ENCODE results near the gene LHFPL5. TPM values are rescaled to one million over a fixed set of nuclear protein-coding genes. Genes with fewer than 3 reads are reported as not detected.

The LHFPL5 gene
- total RNA-seq, 1 donor from 2014 or later: not detected

DNA sequence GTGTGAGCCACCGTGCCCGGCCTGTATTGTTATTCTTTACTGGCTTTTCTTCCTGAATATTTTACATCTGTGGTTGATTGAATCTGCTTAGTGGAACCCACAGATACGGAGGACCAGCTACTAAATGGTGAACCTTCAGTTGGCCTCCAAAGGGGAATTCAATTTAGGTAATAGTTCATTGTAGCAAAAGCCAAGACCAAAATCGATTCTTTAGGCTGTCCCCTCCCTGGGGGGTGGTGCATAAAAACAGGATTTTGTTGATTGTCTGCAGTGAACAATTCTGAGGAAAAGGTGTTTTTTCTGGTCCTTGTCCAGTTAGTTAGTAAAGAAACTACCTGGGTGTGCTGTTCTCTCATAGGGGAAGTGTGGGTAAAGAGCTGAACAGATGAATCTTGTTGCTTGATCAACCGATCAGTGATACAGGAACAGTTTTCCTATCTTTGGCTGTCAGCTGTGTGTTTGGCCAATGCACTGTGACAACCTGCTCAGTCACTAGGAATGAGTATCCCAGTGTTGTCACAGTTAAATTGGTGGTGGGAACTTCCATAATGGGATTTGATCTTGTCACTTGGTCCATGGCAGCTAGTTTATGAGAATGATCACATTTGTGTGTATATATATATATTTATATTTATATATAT lies 19.5 kb downstream of the LHFPL5 start:
- intact Hi-C loops (cut with DNase I): no loop called here
- Histone ChIP-seq H3K36me3 (no peaks in the 10 kb centered on the region), H3K4me3 (no peak overlapping the region), H3K4me1 (no peaks in the 10 kb centered on the region), H3K27ac (no peak overlapping the region), H3K27me3 (no peaks in the 10 kb centered on the region), H3K9me3 (no peaks in the 10 kb centered on the region)
- no peak for DNase-seq (ENCODE audit: low spot score in 2 of 2)
- TF ChIP-seq, protein P1, sequence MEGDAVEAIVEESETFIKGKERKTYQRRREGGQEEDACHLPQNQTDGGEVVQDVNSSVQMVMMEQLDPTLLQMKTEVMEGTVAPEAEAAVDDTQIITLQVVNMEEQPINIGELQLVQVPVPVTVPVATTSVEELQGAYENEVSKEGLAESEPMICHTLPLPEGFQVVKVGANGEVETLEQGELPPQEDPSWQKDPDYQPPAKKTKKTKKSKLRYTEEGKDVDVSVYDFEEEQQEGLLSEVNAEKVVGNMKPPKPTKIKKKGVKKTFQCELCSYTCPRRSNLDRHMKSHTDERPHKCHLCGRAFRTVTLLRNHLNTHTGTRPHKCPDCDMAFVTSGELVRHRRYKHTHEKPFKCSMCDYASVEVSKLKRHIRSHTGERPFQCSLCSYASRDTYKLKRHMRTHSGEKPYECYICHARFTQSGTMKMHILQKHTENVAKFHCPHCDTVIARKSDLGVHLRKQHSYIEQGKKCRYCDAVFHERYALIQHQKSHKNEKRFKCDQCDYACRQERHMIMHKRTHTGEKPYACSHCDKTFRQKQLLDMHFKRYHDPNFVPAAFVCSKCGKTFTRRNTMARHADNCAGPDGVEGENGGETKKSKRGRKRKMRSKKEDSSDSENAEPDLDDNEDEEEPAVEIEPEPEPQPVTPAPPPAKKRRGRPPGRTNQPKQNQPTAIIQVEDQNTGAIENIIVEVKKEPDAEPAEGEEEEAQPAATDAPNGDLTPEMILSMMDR (IDR thresholded peaks at IDR 0.05): no peak

DNA sequence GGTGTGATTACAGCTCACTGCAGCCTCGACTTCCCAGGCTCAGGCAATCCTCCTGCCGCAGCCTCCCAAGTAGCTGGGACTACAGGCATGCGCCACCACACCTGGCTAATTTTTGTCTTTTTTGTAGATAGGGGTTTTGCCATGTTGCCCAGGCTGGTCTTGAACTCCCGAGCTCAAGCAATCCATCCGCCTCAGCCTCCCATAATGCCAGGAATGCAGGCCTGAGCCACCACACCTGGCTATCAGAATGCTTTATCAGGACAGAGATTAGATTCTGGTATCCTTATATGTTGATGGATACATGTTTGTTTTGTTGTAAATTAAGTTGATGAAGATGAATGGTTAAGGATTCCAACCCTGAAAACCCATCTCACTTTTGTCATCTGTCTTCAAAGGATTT lies 24.2 kb downstream of the LHFPL5 start:
- H3K4me3 ChIP-seq: no peak overlapping the region
- H3K9me3 ChIP-seq: no peaks in the 10 kb centered on the region
- no peak overlapping the region for H3K27ac ChIP-seq
- no peaks in the 10 kb centered on the region for H3K27me3 ChIP-seq
- intact Hi-C loops (cut with DNase I): no loop called here
- H3K4me1 ChIP-seq: no peaks in the 10 kb centered on the region
- TF ChIP-seq, protein P1 (IDR thresholded peaks at IDR 0.05): no peak
- H3K36me3 ChIP-seq: peaks cover 0 to 4% of the 10 kb centered on the region in 2 donors
- no peak for DNase-seq (ENCODE audit: low spot score in 2 of 2)

DNA sequence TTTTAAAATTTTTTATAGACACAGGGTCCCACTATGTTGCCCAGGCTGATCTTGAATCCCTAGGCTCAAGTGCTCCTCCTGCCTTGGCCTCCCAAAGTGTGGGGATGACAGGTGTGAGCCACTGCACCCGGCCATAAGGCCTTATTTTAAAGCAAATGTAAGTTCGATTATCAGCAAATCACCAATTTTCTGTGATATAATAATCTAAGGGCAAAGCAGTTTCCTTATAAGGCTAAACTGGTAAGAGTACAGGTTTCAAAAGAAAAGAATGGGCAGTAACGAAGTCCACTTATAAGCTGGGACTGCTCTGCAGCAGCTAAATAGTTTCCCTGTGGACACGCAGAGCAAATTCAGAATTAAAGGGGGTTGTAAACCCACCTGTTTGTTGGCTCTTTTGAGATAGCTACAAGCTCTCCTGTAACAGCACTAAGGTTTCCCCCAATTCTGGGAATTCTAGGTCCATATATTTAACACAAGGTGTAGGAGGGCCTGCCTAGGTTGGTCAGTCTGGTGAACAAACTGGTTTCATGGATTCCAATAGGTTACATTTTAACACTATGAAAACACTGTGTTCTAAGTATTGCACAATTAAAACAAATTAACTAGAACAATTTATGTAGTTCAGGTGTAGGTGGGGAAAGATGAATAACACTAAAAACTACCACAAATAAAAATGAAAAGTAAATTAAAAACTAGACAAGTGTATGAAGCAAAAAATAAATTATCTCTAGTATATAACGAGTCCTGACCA lies 26.3 kb downstream of the LHFPL5 start:
- Histone ChIP-seq H3K36me3 (peaks cover 9 to 12% of the 10 kb centered on the region in 2 donors), H3K4me3 (no peak overlapping the region), H3K4me1 (no peaks in the 10 kb centered on the region), H3K27me3 (no peaks in the 10 kb centered on the region), H3K9me3 (no peaks in the 10 kb centered on the region), H3K27ac (no peak overlapping the region)
- TF ChIP-seq, protein P1 (IDR thresholded peaks at IDR 0.05): no peak
- intact Hi-C loops (cut with DNase I): no loop called here
- DNase-seq (ENCODE audit: low spot score in 2 of 2): no peak

DNA sequence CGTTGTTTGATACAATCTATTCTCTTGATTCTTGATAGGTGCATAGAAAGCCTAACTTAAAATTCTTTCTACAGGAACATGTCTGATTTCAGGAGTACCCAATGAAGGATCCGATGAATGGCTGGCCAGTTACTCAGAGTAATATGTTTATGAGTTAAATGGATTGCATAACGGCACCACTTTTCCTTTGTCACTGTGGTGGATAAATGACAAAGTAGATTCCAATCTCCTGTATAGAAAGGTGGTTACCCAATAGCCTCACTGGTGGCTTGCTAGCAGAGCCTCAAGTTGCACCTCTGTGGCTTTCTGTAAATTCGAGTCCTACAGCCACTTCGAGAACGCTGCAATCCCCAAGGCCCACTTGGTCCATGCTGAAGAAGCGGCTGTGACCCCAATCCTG lies 28.4 kb downstream of the LHFPL5 start:
- no peaks in the 10 kb centered on the region for H3K9me3 ChIP-seq
- DNase-seq (ENCODE audit: low spot score in 2 of 2): no peak
- TF ChIP-seq, protein P1 (IDR thresholded peaks at IDR 0.05): no peak
- no peaks in the 10 kb centered on the region for H3K4me1 ChIP-seq
- no peaks in the 10 kb centered on the region for H3K27me3 ChIP-seq
- intact Hi-C loops (cut with DNase I): no loop called here
- H3K4me3 ChIP-seq: no peak overlapping the region
- peaks cover 12 to 22% of the 10 kb centered on the region in 2 donors for H3K36me3 ChIP-seq
- no peak overlapping the region for H3K27ac ChIP-seq

DNA sequence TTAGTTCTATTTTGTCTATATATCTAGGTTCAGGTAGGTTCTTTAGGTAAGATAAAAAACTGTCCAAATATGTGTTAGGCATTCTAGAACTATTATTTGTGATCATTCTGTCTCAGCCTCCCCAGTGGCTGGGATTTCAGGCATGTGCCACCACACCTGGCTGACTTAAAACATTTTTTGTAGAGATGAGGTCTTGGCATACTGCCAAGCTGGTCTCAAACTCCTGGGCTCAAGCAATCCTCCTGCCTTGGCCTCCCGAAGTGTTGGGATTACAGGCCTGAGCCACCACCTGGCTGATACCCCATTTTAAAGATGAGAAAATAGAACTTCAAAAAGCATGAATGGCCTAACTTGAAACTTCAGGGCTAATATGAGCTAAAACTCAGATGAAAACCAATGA lies 33.9 kb downstream of the LHFPL5 start:
- Histone ChIP-seq H3K9me3 (no peaks in the 10 kb centered on the region), H3K4me3 (no peak overlapping the region), H3K27me3 (no peaks in the 10 kb centered on the region), H3K36me3 (peaks cover 10 to 45% of the 10 kb centered on the region in 2 donors), H3K27ac (no peak overlapping the region), H3K4me1 (no peaks in the 10 kb centered on the region)
- intact Hi-C loops (cut with DNase I): no loop called here
- TF ChIP-seq, protein P1 (IDR thresholded peaks at IDR 0.05): no peak
- DNase-seq (ENCODE audit: low spot score in 2 of 2): no peak
